Neuronal stem cell (in vitro differentiated cells): ENCODE data around the gene COMMD1.

Experiments
- DNase-seq: peaks from one replicate; pipeline ENCODE4 v3.0.0-alpha.2; 2013; ENCODE audit warnings: low spot score
- H2AFZ ChIP-seq: one replicate; pipeline ENCODE4 v1.6.1; 2013; ENCODE audit warnings: mild to moderate bottlenecking, low read length, inconsistent platforms
- H2AK5ac ChIP-seq: 2 replicates; pipeline ENCODE4 v1.6.1; 2013; ENCODE audit warnings: low read depth, mild to moderate bottlenecking, inconsistent platforms, low read length, moderate library complexity, mixed read lengths
- H2BK120ac ChIP-seq: 2 replicates; pipeline ENCODE4 v1.6.1; 2013; ENCODE audit warnings: low read depth, mild to moderate bottlenecking, inconsistent platforms, low read length, moderate library complexity, mixed read lengths
- H2BK12ac ChIP-seq: one replicate; pipeline ENCODE4 v1.6.1; 2013; ENCODE audit warnings: low read length, inconsistent platforms
- H2BK15ac ChIP-seq: 2 replicates; pipeline ENCODE4 v1.6.1; 2013; ENCODE audit warnings: mild to moderate bottlenecking, low read length, inconsistent platforms, mixed read lengths
- H2BK5ac ChIP-seq: one replicate; pipeline ENCODE4 v1.6.1; 2013; ENCODE audit warnings: inconsistent platforms, mild to moderate bottlenecking, low read length, moderate library complexity
- H3K14ac ChIP-seq: one replicate; pipeline ENCODE4 v1.6.1; 2013; ENCODE audit warnings: low read length, inconsistent platforms
- H3K18ac ChIP-seq: 2 replicates; pipeline ENCODE4 v1.6.1; 2013; ENCODE audit warnings: low read length, inconsistent platforms
- H3K23ac ChIP-seq: 2 replicates; pipeline ENCODE4 v1.6.1; 2013; ENCODE audit warnings: low read depth, mild to moderate bottlenecking, mixed read lengths, low read length, inconsistent platforms; ENCODE audit not compliant: poor library complexity
- H3K27ac ChIP-seq: replicated peaks from 3 replicates; pipeline ENCODE4 v1.5.1; 2013; ENCODE audit warnings: low read length, inconsistent platforms
- H3K27me3 ChIP-seq, 3 experiments: 2 replicates each; pipeline ENCODE4 v1.6.1; 2013; ENCODE audit warnings: low read length in 3 of 3, mild to moderate bottlenecking in 2 of 3, inconsistent platforms in 1 of 3, low read depth in 1 of 3, mixed read lengths in 1 of 3, moderate library complexity in 1 of 3; ENCODE audit not compliant: control insufficient read depth in 3 of 3, insufficient read depth in 3 of 3
- H3K36me3 ChIP-seq, 2 donors: replicated peaks in 1 of 2; 2 replicates each; pipeline ENCODE4 v1.6.1; 2013; ENCODE audit warnings: low read length in 2 of 2; ENCODE audit not compliant: control insufficient read depth in 2 of 2, insufficient read depth in 2 of 2
- H3K4ac ChIP-seq: 2 replicates; pipeline ENCODE4 v1.6.1; 2013; ENCODE audit warnings: inconsistent platforms, mild to moderate bottlenecking, low read length, moderate library complexity
- H3K4me1 ChIP-seq, 2 donors: 1 replicate in 1 of 2; 2 replicates in 1 of 2; pipeline ENCODE4 v1.6.1; 2013; ENCODE audit warnings: low read length in 2 of 2, low read depth in 1 of 2; ENCODE audit not compliant: control insufficient read depth in 2 of 2, insufficient read depth in 1 of 2
- H3K4me2 ChIP-seq: one replicate; pipeline ENCODE4 v1.6.1; 2013; ENCODE audit warnings: mild to moderate bottlenecking, low read length, inconsistent platforms; ENCODE audit not compliant: insufficient read depth, poor library complexity, severe bottlenecking
- H3K4me3 ChIP-seq, 2 donors: 2 replicates each; pipeline ENCODE4 v1.5.1; 2013; ENCODE audit warnings: low read length in 2 of 2, mild to moderate bottlenecking in 2 of 2, inconsistent platforms in 1 of 2, moderate library complexity in 1 of 2
- H3K79me1 ChIP-seq: one replicate; pipeline ENCODE4 v1.6.1; 2013; ENCODE audit warnings: low read depth, mild to moderate bottlenecking, inconsistent platforms, low read length, moderate library complexity
- H3K9ac ChIP-seq: one replicate; pipeline ENCODE4 v1.6.1; 2013; ENCODE audit warnings: mild to moderate bottlenecking, low read depth, low read length, inconsistent platforms; ENCODE audit not compliant: poor library complexity
- H3K9me3 ChIP-seq, 2 donors: replicated peaks in 1 of 2; 2 replicates each; pipeline versions ENCODE3 to v1.6.1; 2013; ENCODE audit warnings: low read length in 2 of 2, mild to moderate bottlenecking in 2 of 2, inconsistent platforms in 1 of 2, low read depth in 1 of 2, mixed read lengths in 1 of 2, moderate library complexity in 1 of 2; ENCODE audit not compliant: control insufficient read depth in 2 of 2, insufficient read depth in 1 of 2
- H4K8ac ChIP-seq: one replicate; pipeline ENCODE4 v1.6.1; 2013; ENCODE audit warnings: low read depth, mild to moderate bottlenecking, inconsistent platforms, low read length, moderate library complexity
- H4K91ac ChIP-seq: one replicate; pipeline ENCODE4 v1.6.1; 2013; ENCODE audit warnings: low read length, low read depth, mild to moderate bottlenecking, inconsistent platforms; ENCODE audit not compliant: poor library complexity
- WGBS, 2 donors: extraction: QIAGEN DNeasy Blood & Tissue Kit; methylation state at CpG; one replicate each; pipeline ENCODE4 v1.1.7; 2013; ENCODE audit warnings: missing lambda C conversion rate in 2 of 2, mixed read lengths in 1 of 2; ENCODE audit not compliant: insufficient read length in 2 of 2, insufficient replicate concordance in 1 of 2; ENCODE audit errors: extremely low coverage in 2 of 2; 5-methylcytosine and 5-hydroxymethylcytosine counted together

COMMD1 gene

DNA sequence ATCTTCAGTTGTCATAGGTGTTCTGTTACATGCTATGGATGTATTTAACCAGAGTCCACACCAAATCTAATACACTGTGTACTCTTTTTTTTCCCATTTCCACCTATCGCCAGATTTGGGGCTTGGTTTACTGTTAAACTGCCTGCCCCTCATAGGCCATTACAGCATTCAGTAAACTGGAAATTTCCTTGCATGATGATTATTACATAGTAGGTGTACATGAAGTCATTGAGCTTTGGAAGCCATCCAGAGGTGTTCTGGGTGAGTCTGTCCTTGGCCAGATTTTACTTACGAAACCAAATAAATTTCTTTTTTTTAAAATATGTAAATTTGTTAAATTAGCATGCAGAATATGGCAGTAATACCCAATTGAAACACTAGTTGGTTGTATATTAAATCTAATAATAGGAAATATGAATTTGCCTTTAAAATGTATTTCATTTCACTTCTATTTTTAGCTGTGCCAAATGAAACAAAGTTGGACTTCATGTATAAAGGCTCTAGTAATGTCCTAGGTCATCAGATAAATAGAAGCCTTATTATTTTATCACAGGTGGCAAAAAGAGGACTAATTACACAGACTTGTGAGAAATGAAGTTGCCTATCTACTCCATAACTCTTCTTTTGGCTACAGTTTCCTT, 60.7 kb downstream of the COMMD1 start:
- Histone ChIP-seq H3K4me2 (no peak overlapping the region), H3K9me3 (no peaks in the 10 kb centered on the region), H3K14ac (no peak overlapping the region), H3K4me1 (peaks cover 0 to 1% of the 10 kb centered on the region in 2 donors), H3K9ac (no peak overlapping the region), H3K18ac (no peak overlapping the region), H3K27me3 (no peaks in the 10 kb centered on the region), H2AFZ (no peak overlapping the region), H3K27ac (no peak overlapping the region), H3K23ac (no peak overlapping the region), H3K4me3 (no peak overlapping the region), H4K8ac (no peak overlapping the region), H2AK5ac (no peak overlapping the region), H4K91ac (no peak overlapping the region), H3K79me1 (no peaks in the 10 kb centered on the region), H2BK120ac (no peak overlapping the region), H3K36me3 (no peaks in the 10 kb centered on the region), H2BK5ac (no peak overlapping the region), H3K4ac (no peak overlapping the region), H2BK15ac (no peak overlapping the region), H2BK12ac (no peak overlapping the region)
- DNase-seq = no peak
- WGBS, 2 donors = no CpG with 5 or more reads among the region's 2 CpGs

DNA sequence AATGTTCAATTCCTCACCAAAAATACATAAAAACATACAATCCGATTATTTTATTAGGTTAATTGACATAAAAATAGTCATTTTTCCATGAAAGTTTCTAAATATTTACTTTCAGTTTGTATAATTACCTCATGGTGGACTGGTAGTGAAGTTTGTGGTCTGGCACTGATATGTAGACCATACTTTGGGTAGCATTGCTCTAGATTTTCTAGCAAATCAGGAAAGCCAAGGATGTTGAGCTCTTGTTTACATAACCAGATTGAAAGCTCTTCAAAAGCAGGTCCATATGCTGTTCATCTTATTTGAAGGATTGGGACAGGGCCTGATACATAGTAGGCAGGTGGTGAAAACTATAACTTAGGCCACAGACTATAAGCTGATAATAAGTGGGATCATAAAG, 61.8 kb downstream of the COMMD1 start:
- H2BK15ac ChIP-seq = no peak overlapping the region
- H3K9ac ChIP-seq = no peak overlapping the region
- no peak overlapping the region for H3K18ac ChIP-seq
- H3K9me3 ChIP-seq = no peaks in the 10 kb centered on the region
- H3K4me1 ChIP-seq = peaks cover 0 to 1% of the 10 kb centered on the region in 2 donors
- no peak overlapping the region for H3K4me3 ChIP-seq
- H3K4me2 ChIP-seq = no peak overlapping the region
- H2AK5ac ChIP-seq = no peak overlapping the region
- no peak overlapping the region for H2BK12ac ChIP-seq
- H3K79me1 ChIP-seq = no peaks in the 10 kb centered on the region
- no peak overlapping the region for H4K8ac ChIP-seq
- WGBS, 2 donors = no CpG with 5 or more reads among the region's 1 CpG
- H2BK120ac ChIP-seq = no peak overlapping the region
- no peak overlapping the region for H2BK5ac ChIP-seq
- no peak overlapping the region for H3K23ac ChIP-seq
- H2AFZ ChIP-seq = no peak overlapping the region
- no peak overlapping the region for H3K4ac ChIP-seq
- DNase-seq = no peak
- no peaks in the 10 kb centered on the region for H3K27me3 ChIP-seq
- no peaks in the 10 kb centered on the region for H3K36me3 ChIP-seq
- no peak overlapping the region for H4K91ac ChIP-seq
- no peak overlapping the region for H3K27ac ChIP-seq
- no peak overlapping the region for H3K14ac ChIP-seq

DNA sequence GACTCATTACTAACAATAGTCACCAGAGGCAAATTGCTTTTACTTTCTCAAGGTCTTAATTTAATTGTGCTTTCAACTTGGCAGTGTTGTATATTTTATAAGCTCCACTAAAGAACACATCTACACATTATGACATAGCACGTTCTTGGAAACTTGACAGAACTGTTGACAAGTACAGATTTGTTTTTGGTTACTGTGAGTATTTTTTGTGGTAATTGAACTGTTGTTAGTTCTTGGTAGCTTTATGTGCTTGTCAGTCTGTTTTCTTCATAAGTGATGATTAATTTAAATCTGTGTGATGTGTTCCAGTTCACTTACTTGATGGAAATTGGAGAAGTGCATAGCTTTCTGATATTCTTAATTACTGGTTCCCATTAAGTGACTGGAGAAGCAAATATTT, 63.9 kb downstream of the COMMD1 start:
- Histone ChIP-seq H3K14ac (no peak overlapping the region), H3K79me1 (no peaks in the 10 kb centered on the region), H2BK12ac (no peak overlapping the region), H3K27me3 (no peaks in the 10 kb centered on the region), H3K4me3 (no peak overlapping the region), H4K8ac (no peak overlapping the region), H3K36me3 (no peaks in the 10 kb centered on the region), H4K91ac (no peak overlapping the region), H3K4me2 (no peak overlapping the region), H3K4me1 (peaks cover 0 to 1% of the 10 kb centered on the region in 2 donors), H2BK120ac (no peak overlapping the region), H3K4ac (no peak overlapping the region), H3K27ac (no peak overlapping the region), H3K9ac (no peak overlapping the region), H3K18ac (no peak overlapping the region), H2BK5ac (no peak overlapping the region), H3K9me3 (no peaks in the 10 kb centered on the region), H3K23ac (no peak overlapping the region), H2AFZ (no peak overlapping the region), H2BK15ac (no peak overlapping the region), H2AK5ac (no peak overlapping the region)
- no peak for DNase-seq
- no CpG with 5 or more reads among the region's 1 CpG for WGBS, 2 donors

DNA sequence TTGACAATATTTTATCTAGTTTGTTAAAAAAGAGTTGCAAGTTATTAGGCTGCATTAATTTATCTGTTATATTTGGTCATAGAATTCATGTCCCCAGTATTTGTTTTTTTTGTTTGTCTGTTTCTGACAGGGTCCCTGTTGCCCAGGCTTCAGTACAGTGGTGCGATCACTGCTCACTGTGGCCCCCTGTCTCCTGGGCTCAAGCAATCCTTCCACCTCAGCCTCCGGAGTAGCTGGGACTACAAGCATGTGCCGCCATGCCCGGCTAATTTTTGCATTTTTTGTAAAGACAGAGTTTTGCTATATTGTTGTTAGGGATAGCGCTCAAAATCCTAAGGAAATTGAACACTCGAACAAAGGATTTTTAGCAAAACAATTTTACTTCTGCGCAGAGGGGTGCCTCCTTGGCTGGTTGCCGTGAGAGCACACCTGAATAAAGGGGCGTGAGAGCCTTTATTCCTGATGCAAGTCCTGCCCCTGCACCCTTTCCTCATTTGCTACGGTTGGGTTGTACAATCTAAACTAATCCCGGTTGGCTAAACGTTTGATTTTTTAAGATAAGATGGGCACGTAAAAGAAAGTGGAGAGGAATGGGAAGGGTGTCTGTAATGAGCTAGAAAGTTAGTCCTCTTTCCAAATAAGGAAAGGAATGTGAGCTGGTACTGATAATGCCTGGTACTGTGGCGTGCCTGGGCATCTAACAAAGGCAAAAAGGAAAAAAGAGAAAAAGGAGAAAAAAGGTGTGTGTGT, 65.5 kb downstream of the COMMD1 start:
- Histone ChIP-seq H3K4me2 (no peak overlapping the region), H2BK15ac (no peak overlapping the region), H2BK5ac (no peak overlapping the region), H3K4me1 (peaks cover 0 to 1% of the 10 kb centered on the region in 2 donors), H4K91ac (no peak overlapping the region), H3K4me3 (no peak overlapping the region), H3K9ac (no peak overlapping the region), H3K79me1 (no peaks in the 10 kb centered on the region), H4K8ac (no peak overlapping the region), H2BK12ac (no peak overlapping the region), H3K27me3 (no peaks in the 10 kb centered on the region), H2AK5ac (no peak overlapping the region), H3K9me3 (no peaks in the 10 kb centered on the region), H3K4ac (no peak overlapping the region), H3K14ac (no peak overlapping the region), H3K18ac (no peak overlapping the region), H3K36me3 (no peaks in the 10 kb centered on the region), H3K27ac (no peak overlapping the region), H2BK120ac (no peak overlapping the region), H3K23ac (no peak overlapping the region), H2AFZ (no peak overlapping the region)
- no CpG with 5 or more reads among the region's 14 CpGs for WGBS, 2 donors
- DNase-seq = no peak
